SK-N-MC (cell line): ENCODE data around the gene FBXO38.

Source experiments
- DNase-seq: peaks from one replicate; pipeline ENCODE4 v3.0.0-alpha.2; 2011; ENCODE audit warnings: low read depth, low spot score
- H3K27ac ChIP-seq: fragments of 200-600 bp; sonication (generic); 2 replicates; pipeline ENCODE4 v1.5.1; 2016; ENCODE audit warnings: mixed run types
- H3K36me3 ChIP-seq: fragments of 200-600 bp; sonication (generic); 2 replicates; pipeline ENCODE4 v1.6.1; 2017; ENCODE audit warnings: antibody characterized with exemption, low read length, mixed read lengths; ENCODE audit not compliant: insufficient read depth
- H3K4me3 ChIP-seq: fragments of 200-600 bp; sonication (generic); 2 replicates; pipeline ENCODE4 v1.5.1; 2016
- H3K9ac ChIP-seq: fragments of 200-600 bp; sonication (generic); 2 replicates; pipeline ENCODE4 v1.8.0; 2017; ENCODE audit warnings: mixed run types, mixed read lengths; ENCODE audit not compliant: insufficient read length
- H3K9me3 ChIP-seq: fragments of 200-600 bp; sonication (generic); 2 replicates; pipeline ENCODE4 v1.6.1; 2017; ENCODE audit warnings: low read depth, mild to moderate bottlenecking, antibody characterized with exemption, low read length, moderate library complexity, mixed read lengths
- EZH2 ChIP-seq: fragments of 200-600 bp; sonication (generic); IDR thresholded peaks from one replicate; pipeline ENCODE4 v1.6.1; 2017; ENCODE audit warnings: antibody characterized with exemption
- FOXP2 ChIP-seq: optimal IDR thresholded peaks from 2 replicates; pipeline ENCODE3; 2011; ENCODE audit warnings: mild to moderate bottlenecking, moderate library complexity; ENCODE audit not compliant: insufficient read depth; ENCODE audit errors: extremely low read length, control extremely low read depth
- POLR2AphosphoS5 ChIP-seq: IDR thresholded peaks from 2 replicates; pipeline ENCODE4 v1.6.1; 2012; ENCODE audit warnings: mild to moderate bottlenecking, low read depth, low read length, borderline replicate concordance

FBXO38 gene

DNA sequence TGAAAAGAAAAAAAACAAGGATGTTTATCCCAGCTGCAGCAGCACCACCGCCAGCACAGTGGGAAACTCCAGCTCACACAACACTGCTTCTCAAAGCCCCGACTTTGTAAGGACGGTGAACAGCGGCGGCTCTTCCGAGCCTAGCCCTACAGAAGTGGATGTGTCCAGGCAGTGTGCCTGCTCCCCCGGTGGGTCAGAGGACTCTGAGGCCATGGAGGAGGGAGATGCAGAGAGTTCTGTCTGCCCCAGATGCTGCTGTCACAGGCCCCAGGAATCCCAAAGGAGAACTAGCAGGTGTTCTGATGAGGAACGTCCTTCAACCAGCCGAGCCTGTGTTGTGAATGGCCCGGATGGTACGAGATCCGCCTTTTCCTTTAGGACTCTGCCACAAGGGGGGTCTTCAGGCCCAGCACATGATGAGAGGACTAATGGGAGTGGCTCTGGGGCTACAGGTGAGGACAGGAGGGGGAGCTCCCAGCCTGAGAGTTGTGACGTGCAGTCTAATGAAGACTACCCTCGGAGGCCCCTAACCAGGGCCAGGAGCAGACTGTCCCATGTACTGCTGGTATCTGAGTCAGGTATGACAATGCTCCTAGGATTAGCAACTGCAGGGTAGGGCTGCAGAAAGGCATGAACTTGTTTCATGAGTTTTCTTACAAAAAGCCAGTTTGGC is 43.7 kb downstream of the FBXO38 start:
- Histone ChIP-seq H3K36me3 (peaks cover 67% of the 10 kb centered on the region), H3K9ac (no peak overlapping the region), H3K27ac (no peak overlapping the region), H3K9me3 (no peaks in the 10 kb centered on the region), H3K4me3 (no peak overlapping the region)
- DNase-seq = no peak
- TF ChIP-seq POLR2AphosphoS5 = no peak
- no peak for TF ChIP-seq EZH2
- TF ChIP-seq FOXP2 = no peak

DNA sequence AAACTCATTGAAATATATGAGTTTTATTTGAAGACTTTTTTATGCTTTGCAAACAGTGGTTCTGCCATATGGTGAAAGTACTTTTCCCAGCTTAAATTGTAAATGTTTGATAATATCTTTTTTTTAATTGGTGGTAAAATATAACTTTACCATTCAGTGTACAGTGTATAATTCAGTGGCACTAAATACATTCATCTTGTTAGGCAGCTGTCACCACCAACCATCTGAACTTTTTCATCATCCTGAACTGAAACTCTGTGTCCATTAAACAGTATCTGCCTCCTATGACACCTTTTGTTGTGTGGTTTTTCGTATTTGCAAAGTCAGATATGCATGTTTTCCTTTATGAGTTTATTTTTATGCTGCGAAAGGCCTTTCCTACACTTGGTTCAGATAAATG is 45.1 kb downstream of the FBXO38 start:
- Histone ChIP-seq H3K36me3 (peaks cover 67% of the 10 kb centered on the region), H3K9me3 (no peaks in the 10 kb centered on the region), H3K4me3 (no peak overlapping the region), H3K9ac (no peak overlapping the region), H3K27ac (no peak overlapping the region)
- DNase-seq = no peak
- no peak for TF ChIP-seq FOXP2
- TF ChIP-seq POLR2AphosphoS5 = no peak
- no peak for TF ChIP-seq EZH2

DNA sequence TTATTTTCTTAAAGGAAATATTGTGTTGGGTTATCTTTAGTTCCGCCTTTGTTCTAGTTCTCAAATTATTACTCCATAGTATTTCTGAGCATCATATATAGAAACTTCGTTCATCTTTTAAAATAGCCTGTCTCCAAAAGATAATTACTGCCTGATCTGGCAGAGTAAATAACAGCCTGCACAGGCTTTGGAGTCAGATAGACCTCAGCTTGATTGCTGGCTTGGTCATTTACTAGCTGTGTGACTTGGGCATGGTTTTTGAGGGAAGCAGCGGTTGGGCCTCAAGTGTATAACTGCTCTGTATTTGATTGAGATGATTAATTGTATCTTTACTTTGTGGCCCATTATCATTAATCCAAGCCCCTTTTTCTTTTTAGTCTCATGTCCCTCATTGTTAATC is 50.1 kb downstream of the FBXO38 start:
- TF ChIP-seq POLR2AphosphoS5 = no peak
- TF ChIP-seq FOXP2 = no peak
- no peak for TF ChIP-seq EZH2
- Histone ChIP-seq H3K9ac (no peak overlapping the region), H3K27ac (no peak overlapping the region), H3K4me3 (no peak overlapping the region), H3K36me3 (peaks cover 44% of the 10 kb centered on the region), H3K9me3 (no peaks in the 10 kb centered on the region)
- DNase-seq = no peak

DNA sequence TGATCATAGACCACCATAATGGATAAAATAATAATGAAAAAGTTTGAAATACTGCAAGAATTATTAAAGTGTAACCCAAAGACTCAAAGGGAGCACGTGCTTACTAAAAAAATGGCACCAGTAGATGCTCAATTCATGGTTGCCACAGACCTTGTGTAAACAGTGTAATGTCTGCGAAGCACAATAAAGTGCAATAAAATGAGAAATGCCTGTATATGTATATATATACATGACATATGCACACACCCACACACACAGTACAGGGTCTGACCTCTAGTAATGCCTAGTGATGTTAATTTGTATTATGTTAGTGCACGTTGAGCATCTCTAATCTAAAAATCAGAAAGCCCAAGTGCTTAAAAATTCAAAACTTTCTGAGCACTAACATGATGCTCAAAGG is 52.3 kb downstream of the FBXO38 start:
- Histone ChIP-seq H3K36me3 (peaks cover 58% of the 10 kb centered on the region), H3K9me3 (no peaks in the 10 kb centered on the region), H3K4me3 (no peak overlapping the region), H3K9ac (no peak overlapping the region), H3K27ac (no peak overlapping the region)
- TF ChIP-seq EZH2 (no peak), FOXP2 (no peak), POLR2AphosphoS5 (no peak)
- DNase-seq = no peak

DNA sequence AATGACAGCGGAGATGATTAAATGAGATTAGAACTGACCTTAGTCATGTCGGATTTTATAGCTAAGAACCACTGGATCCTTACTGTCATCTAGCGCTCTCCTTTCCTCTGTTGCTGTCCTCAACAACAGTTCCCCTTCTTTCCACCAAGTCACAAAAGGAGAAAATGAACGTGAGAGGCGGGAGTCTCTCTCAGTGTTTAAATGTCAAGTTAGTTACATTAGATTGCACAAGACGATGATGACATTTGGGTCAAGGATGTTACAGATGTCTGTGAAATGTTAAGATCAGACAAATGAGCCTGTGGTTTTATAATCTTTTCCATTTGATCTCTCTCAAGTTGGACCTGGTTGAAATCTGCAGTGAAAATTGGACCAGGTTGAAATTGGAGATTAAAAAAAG is 53.5 kb downstream of the FBXO38 start:
- Histone ChIP-seq H3K9me3 (no peaks in the 10 kb centered on the region), H3K27ac (no peak overlapping the region), H3K9ac (no peak overlapping the region), H3K4me3 (no peak overlapping the region), H3K36me3 (peaks cover 63% of the 10 kb centered on the region)
- TF ChIP-seq POLR2AphosphoS5 = no peak
- no peak for TF ChIP-seq FOXP2
- no peak for TF ChIP-seq EZH2
- DNase-seq = no peak

DNA sequence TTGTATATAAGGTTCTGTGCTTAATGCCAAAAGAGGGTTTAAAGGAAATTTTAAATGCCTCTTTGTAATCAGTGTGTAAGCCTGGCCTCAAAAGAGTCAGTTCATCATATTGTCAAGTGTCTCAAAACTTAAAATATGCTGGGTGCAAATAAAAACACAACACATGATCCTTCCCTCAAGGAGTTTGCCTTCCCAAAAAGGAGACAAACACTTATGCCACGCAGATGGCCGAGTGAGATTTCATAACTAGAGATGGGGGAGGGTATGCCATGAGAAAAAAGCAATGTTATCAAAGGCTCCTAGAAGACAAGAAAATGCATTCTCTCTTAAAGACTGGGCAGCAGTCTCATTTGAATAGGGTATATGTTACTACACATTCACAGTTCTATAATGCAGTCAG is 55.2 kb downstream of the FBXO38 start:
- no peak overlapping the region for H3K4me3 ChIP-seq
- H3K9me3 ChIP-seq = no peaks in the 10 kb centered on the region
- TF ChIP-seq POLR2AphosphoS5 (no peak), FOXP2 (no peak), EZH2 (no peak)
- DNase-seq = no peak
- peaks cover 48% of the 10 kb centered on the region for H3K36me3 ChIP-seq
- H3K9ac ChIP-seq = no peak overlapping the region
- H3K27ac ChIP-seq = no peak overlapping the region

DNA sequence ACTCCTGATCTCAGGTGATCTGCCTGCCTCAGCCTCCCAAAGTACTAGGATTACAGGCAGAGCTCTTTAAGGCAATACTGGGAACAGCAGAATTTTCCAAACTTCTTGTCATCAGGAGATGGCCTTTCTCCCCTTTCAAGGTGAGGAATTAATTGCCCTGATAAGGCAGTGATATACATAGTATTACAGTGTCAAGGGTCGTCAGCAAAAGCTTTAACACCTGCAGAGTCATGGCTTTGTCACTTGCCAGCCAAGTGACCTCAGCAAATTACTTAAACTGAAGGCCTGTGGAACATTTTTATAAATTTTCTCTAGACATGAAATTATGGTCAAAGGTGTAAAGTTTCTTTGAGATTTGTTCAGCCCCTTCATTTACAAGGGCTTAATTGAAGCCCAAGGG is 59.5 kb downstream of the FBXO38 start:
- H3K36me3 ChIP-seq = peaks cover 31% of the 10 kb centered on the region
- DNase-seq = no peak
- TF ChIP-seq EZH2 (no peak), FOXP2 (no peak), POLR2AphosphoS5 (no peak)
- no peak overlapping the region for H3K9ac ChIP-seq
- no peak overlapping the region for H3K4me3 ChIP-seq
- H3K9me3 ChIP-seq = no peaks in the 10 kb centered on the region
- no peak overlapping the region for H3K27ac ChIP-seq

DNA sequence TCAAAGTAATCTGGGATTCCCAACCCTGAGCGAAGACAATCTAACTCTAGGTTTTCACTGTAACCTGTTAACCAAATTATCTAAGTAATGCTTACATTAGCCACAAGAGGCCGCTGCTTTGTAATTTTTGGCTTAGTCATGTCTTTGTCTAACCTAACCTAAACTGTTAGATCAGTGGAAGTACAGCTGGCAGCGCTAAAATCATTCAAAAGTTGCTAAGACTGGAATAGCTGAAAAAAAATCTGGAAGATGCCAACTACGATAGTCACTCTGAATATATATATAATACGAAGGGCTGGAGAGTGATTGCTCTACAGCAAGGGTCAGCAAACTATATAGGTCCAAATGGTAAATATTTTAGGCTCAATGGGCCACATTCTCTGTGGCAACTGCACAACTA is 60.2 kb downstream of the FBXO38 start:
- no peaks in the 10 kb centered on the region for H3K9me3 ChIP-seq
- H3K27ac ChIP-seq = no peak overlapping the region
- H3K4me3 ChIP-seq = no peak overlapping the region
- TF ChIP-seq EZH2 (no peak), FOXP2 (no peak), POLR2AphosphoS5 (no peak)
- no peak overlapping the region for H3K9ac ChIP-seq
- peak; percentile 28 for DNase-seq
- peaks cover 23% of the 10 kb centered on the region for H3K36me3 ChIP-seq

DNA sequence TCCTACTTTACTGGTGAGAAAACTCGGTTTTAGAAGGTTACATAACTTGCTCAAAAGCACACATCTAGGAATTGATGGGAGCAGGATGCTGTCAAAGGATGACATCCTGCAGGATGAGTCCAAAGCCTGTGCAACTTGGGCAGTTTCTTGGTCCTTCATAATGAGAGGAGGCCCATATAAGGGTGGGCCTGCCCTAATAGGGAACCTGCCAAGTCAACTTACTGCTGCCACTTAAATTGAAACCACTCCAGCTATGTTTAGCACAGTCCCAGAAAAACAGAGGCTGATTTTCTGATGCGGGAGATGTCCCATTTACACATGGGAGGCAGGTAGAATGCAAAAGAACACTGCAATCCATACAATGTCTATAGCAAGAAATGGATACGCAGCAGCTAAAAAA is 61.8 kb downstream of the FBXO38 start:
- Histone ChIP-seq H3K9ac (no peak overlapping the region), H3K27ac (no peak overlapping the region), H3K36me3 (peaks cover 12% of the 10 kb centered on the region), H3K9me3 (no peaks in the 10 kb centered on the region), H3K4me3 (no peak overlapping the region)
- TF ChIP-seq EZH2 (no peak), POLR2AphosphoS5 (no peak), FOXP2 (no peak)
- no peak for DNase-seq
